Keratinocyte (primary cell): ENCODE data around the gene IRF2BP2. TPM values are rescaled to one million over a fixed set of nuclear protein-coding genes. Genes with fewer than 3 reads are reported as not detected.

ENCODE experiments used
- DNase-seq: peaks from one replicate; pipeline ENCODE4 v3.0.0-alpha.2; 2011; ENCODE audit warnings: low read depth, missing footprints, low spot score
- FAIRE-seq: peaks from 2 replicates; lab custom pipeline; 2011; peaks lifted over from hg19 to GRCh38; lab: Jason Lieb, UNC
- H2AFZ ChIP-seq: 2 replicates; pipeline ENCODE4 v1.6.0; 2012; ENCODE audit warnings: low read length, control low read depth, inconsistent platforms; ENCODE audit not compliant: control insufficient read depth
- H3K27ac ChIP-seq: 2 replicates; pipeline ENCODE4 v1.5.1; 2011; ENCODE audit warnings: low read length; ENCODE audit not compliant: control insufficient read depth, insufficient read depth
- H3K27me3 ChIP-seq: 3 replicates; pipeline ENCODE4 v1.6.0; 2011; ENCODE audit warnings: low read length; ENCODE audit not compliant: control insufficient read depth, insufficient read depth; ENCODE audit errors: extremely low read depth
- H3K36me3 ChIP-seq, 2 experiments: 2 replicates in 1 of 2; 3 replicates in 1 of 2; pipeline ENCODE4 v1.5.1; 2011; ENCODE audit warnings: low read length in 2 of 2, mild to moderate bottlenecking in 1 of 2; ENCODE audit not compliant: control insufficient read depth in 2 of 2, insufficient read depth in 2 of 2; ENCODE audit errors: extremely low read depth in 1 of 2
- H3K4me1 ChIP-seq: 3 replicates; pipeline ENCODE4 v1.5.1; 2011; ENCODE audit warnings: low read length; ENCODE audit not compliant: control insufficient read depth, insufficient read depth; ENCODE audit errors: extremely low read depth
- H3K4me2 ChIP-seq: 3 replicates; pipeline ENCODE4 v1.6.0; 2011; ENCODE audit warnings: low read depth, low read length; ENCODE audit not compliant: control insufficient read depth, insufficient read depth; ENCODE audit errors: extremely low read depth
- H3K4me3 ChIP-seq, 3 experiments: fragments of 200-600 bp in 1 of 3; sonication (generic) in 1 of 3; 2 replicates in 2 of 3; 3 replicates in 1 of 3; pipeline ENCODE4 v1.5.1; 2011 to 2016; ENCODE audit warnings: low read length in 3 of 3, mild to moderate bottlenecking in 3 of 3, control low read depth in 2 of 3, inconsistent platforms in 1 of 3, low read depth in 1 of 3, mixed read lengths in 1 of 3, mixed run types in 1 of 3, moderate library complexity in 1 of 3; ENCODE audit not compliant: control insufficient read depth in 2 of 3, insufficient read depth in 2 of 3; ENCODE audit errors: extremely low read depth in 1 of 3
- H3K79me2 ChIP-seq: 2 replicates; pipeline ENCODE4 v1.6.0; 2012; ENCODE audit warnings: low read length; ENCODE audit not compliant: control insufficient read depth, insufficient read depth
- H3K9ac ChIP-seq: 3 replicates; pipeline ENCODE4 v1.6.0; 2011; ENCODE audit warnings: low read length; ENCODE audit not compliant: control insufficient read depth, insufficient read depth; ENCODE audit errors: extremely low read depth
- H3K9me1 ChIP-seq: 3 replicates; pipeline ENCODE4 v1.6.0; 2011; ENCODE audit warnings: low read length; ENCODE audit not compliant: control insufficient read depth, insufficient read depth; ENCODE audit errors: extremely low read depth
- H3K9me3 ChIP-seq: 2 replicates; pipeline ENCODE4 v1.5.1; 2012; ENCODE audit warnings: low read depth, low read length; ENCODE audit not compliant: control insufficient read depth
- H4K20me1 ChIP-seq: 3 replicates; pipeline ENCODE4 v1.6.0; 2011; ENCODE audit warnings: low read length; ENCODE audit not compliant: control insufficient read depth, insufficient read depth; ENCODE audit errors: extremely low read depth
- CTCF ChIP-seq, 3 experiments: IDR thresholded peaks in 1 of 3; conservative IDR thresholded peaks in 1 of 3; optimal IDR thresholded peaks in 1 of 3; 2 replicates in 2 of 3; 3 replicates in 1 of 3; pipeline versions ENCODE3 to v1.5.1; 2011; ENCODE audit warnings: low read length in 3 of 3, mild to moderate bottlenecking in 3 of 3, moderate library complexity in 2 of 3, control low read depth in 1 of 3, inconsistent platforms in 1 of 3; ENCODE audit not compliant: insufficient read depth in 2 of 3; ENCODE audit errors: extremely low read depth in 1 of 3
- EZH2 ChIP-seq: IDR thresholded peaks from one replicate; pipeline ENCODE4 v1.6.1; 2012; ENCODE audit warnings: inconsistent platforms, mild to moderate bottlenecking, low read length, moderate library complexity
- dilution Hi-C: fragments of 300-500 bp; cut with MboI; formaldehyde crosslinking; loops from one replicate; pipeline ENCODE4 v1.7.0; 2020; ENCODE audit warnings: low sequenced_read_pairs; ENCODE audit not compliant: extremely low pct_ligation_motif_present
- polyA plus RNA-seq, 5 experiments: library from polyadenylated mRNA; depleted of rRNA in 3 of 5; stranded (reverse) in 3 of 5; stranded (forward) in 1 of 5; unstranded in 1 of 5; fragments of >200 nt; gene quantifications; 1 replicate in 1 of 5; 2 replicates in 3 of 5; 3 replicates in 1 of 5; pipeline versions ENCODE4 v1.2.1 to v1.2.3, GENCODE V29; 2011 to 2012; ENCODE audit warnings: missing spikeins in 2 of 5, low read depth in 1 of 5, low replicate concordance in 1 of 5

IRF2BP2 gene
- polyA plus RNA-seq, 1 donor (not counting 4 experiments of a cell fraction or from before 2014, with no cell fraction given) = 29.9 TPM

GRCh38 chr1:234592240-234592639, 17.7 kb downstream of the IRF2BP2 start:
- Histone ChIP-seq H3K79me2 (no peaks in the 10 kb centered on the region), H3K27me3 (no peaks in the 10 kb centered on the region), H4K20me1 (no peaks in the 10 kb centered on the region), H3K4me1 (peaks cover 19% of the 10 kb centered on the region), H3K27ac (no peak overlapping the region), H3K9ac (no peak overlapping the region), H3K4me2 (no peak overlapping the region), H3K36me3 (no peaks in the 10 kb centered on the region), H3K4me3 (no peak overlapping the region), H3K9me1 (no peaks in the 10 kb centered on the region), H3K9me3 (no peaks in the 10 kb centered on the region), H2AFZ (no peak overlapping the region)
- no peak for FAIRE-seq
- dilution Hi-C loops = no loop called here
- no peak for DNase-seq
- TF ChIP-seq CTCF (optimal IDR thresholded peaks at IDR 0.05 in 1 of 3, IDR thresholded peaks at IDR 0.05 in 1 of 3, conservative IDR thresholded peaks at IDR 0.05 in 1 of 3; ENCODE audit: extremely low read depth in 1 of 3, insufficient read depth in 2 of 3, low read length in 3 of 3) = no peak

- DNase-seq (no peak), FAIRE-seq (no peak)
- no peaks in the 10 kb centered on the region for H3K9me3 ChIP-seq
- H3K79me2 ChIP-seq = no peaks in the 10 kb centered on the region
- H3K27ac ChIP-seq = no peak overlapping the region
- no peaks in the 10 kb centered on the region for H3K9me1 ChIP-seq
- H3K4me1 ChIP-seq = peaks cover 21% of the 10 kb centered on the region
- TF ChIP-seq CTCF (optimal IDR thresholded peaks at IDR 0.05 in 1 of 3, IDR thresholded peaks at IDR 0.05 in 1 of 3, conservative IDR thresholded peaks at IDR 0.05 in 1 of 3; ENCODE audit: extremely low read depth in 1 of 3, insufficient read depth in 2 of 3, low read length in 3 of 3) (no peak), EZH2 (no peak)
- dilution Hi-C loops = no loop called here
- H3K36me3 ChIP-seq = no peaks in the 10 kb centered on the region
- no peak overlapping the region for H3K9ac ChIP-seq
- no peak overlapping the region for H3K4me2 ChIP-seq
- no peak overlapping the region for H2AFZ ChIP-seq
- no peaks in the 10 kb centered on the region for H4K20me1 ChIP-seq
- H3K27me3 ChIP-seq = no peaks in the 10 kb centered on the region
- no peak overlapping the region for H3K4me3 ChIP-seq
Observed at GRCh38 chr1:234591131-234591530, 18.8 kb downstream of the IRF2BP2 start.
